Endothelial cell of umbilical vein (primary cell): ENCODE results near the gene HPGD. TPM values are rescaled to one million over a fixed set of nuclear protein-coding genes. Genes with fewer than 3 reads are reported as not detected.

Experiments
- BruUV-seq: library from RNA; stranded (reverse); fragments of 400-500 nt; replicated peaks from 2 replicates; lab custom pipeline; 2021; lab: Mats Ljungman, UMichigan
- CTCF ChIA-PET: fragments of 300-600, 350-600 bp; sonication (Branson Sonifier 250); formaldehyde crosslinking; loops from one replicate; lab custom pipeline; 2021; ENCODE audit warnings: antibody characterized with exemption, inconsistent platforms; lab: Charles Lee
- POLR2A ChIA-PET: fragments of 300-600, 350-600 bp; sonication (Branson Sonifier 250); formaldehyde crosslinking; loops from one replicate; lab custom pipeline; 2021; ENCODE audit warnings: antibody characterized with exemption, inconsistent platforms; lab: Charles Lee
- DNase-seq: peaks from one replicate; pipeline ENCODE4 v3.0.0-alpha.2; 2011; ENCODE audit warnings: low read depth, low spot score
- FAIRE-seq: peaks from 2 replicates; lab custom pipeline; 2011; peaks lifted over from hg19 to GRCh38; lab: Jason Lieb, UNC
- H2AFZ ChIP-seq: 2 replicates; pipeline ENCODE4 v1.6.0; 2012; ENCODE audit warnings: low read depth, low read length, control low read depth, inconsistent platforms
- H3K27ac ChIP-seq: 2 replicates; pipeline ENCODE4 v1.5.1; 2011; ENCODE audit warnings: low read depth, mild to moderate bottlenecking, control low read depth, low read length, moderate library complexity; ENCODE audit not compliant: insufficient read depth
- H3K27me3 ChIP-seq, 2 experiments: 2 replicates each; pipeline versions ENCODE4 v1.6.0 to v1.6.1; 2011; ENCODE audit warnings: low read length in 2 of 2, mixed read lengths in 1 of 2; ENCODE audit not compliant: control insufficient read depth in 2 of 2, insufficient read depth in 2 of 2
- H3K36me3 ChIP-seq, 2 experiments: 2 replicates in 1 of 2; 3 replicates in 1 of 2; pipeline ENCODE4 v1.5.1; 2011; ENCODE audit warnings: low read length in 2 of 2, mild to moderate bottlenecking in 1 of 2, moderate library complexity in 1 of 2; ENCODE audit not compliant: control insufficient read depth in 2 of 2, insufficient read depth in 2 of 2; ENCODE audit errors: extremely low read depth in 1 of 2
- H3K4me1 ChIP-seq: 3 replicates; pipeline ENCODE4 v1.5.1; 2011; ENCODE audit warnings: mild to moderate bottlenecking, low read length; ENCODE audit not compliant: control insufficient read depth, insufficient read depth; ENCODE audit errors: extremely low read depth
- H3K4me2 ChIP-seq: 2 replicates; pipeline ENCODE4 v1.6.1; 2011; ENCODE audit warnings: low read length, control low read depth, mixed read lengths; ENCODE audit not compliant: insufficient read depth
- H3K4me3 ChIP-seq, 3 experiments: fragments of 200-600 bp in 1 of 3; sonication (generic), shearing (Covaris generic) in 1 of 3; replicated peaks in 1 of 3; 2 replicates each; pipeline ENCODE4 v1.5.1; 2011 to 2016; ENCODE audit warnings: control low read depth in 3 of 3, low read length in 3 of 3, mild to moderate bottlenecking in 2 of 3, inconsistent platforms in 1 of 3, low read depth in 1 of 3, moderate library complexity in 1 of 3; ENCODE audit not compliant: insufficient read depth in 1 of 3
- H3K79me2 ChIP-seq: 2 replicates; pipeline ENCODE4 v1.6.0; 2012; ENCODE audit warnings: low read length, inconsistent platforms; ENCODE audit not compliant: control insufficient read depth, insufficient read depth
- H3K9ac ChIP-seq: replicated peaks from 2 replicates; pipeline ENCODE3; 2011; ENCODE audit warnings: low read length, control low read depth; ENCODE audit not compliant: insufficient read depth; ENCODE audit errors: extremely low read depth
- H3K9me1 ChIP-seq: replicated peaks from 3 replicates; pipeline ENCODE4 v1.6.0; 2011; ENCODE audit warnings: mild to moderate bottlenecking, low read length; ENCODE audit not compliant: control insufficient read depth, insufficient read depth; ENCODE audit errors: extremely low read depth
- H3K9me3 ChIP-seq: replicated peaks from 2 replicates; pipeline ENCODE4 v1.5.1; 2012; ENCODE audit warnings: low read length, inconsistent platforms; ENCODE audit not compliant: control insufficient read depth, insufficient read depth
- H4K20me1 ChIP-seq: replicated peaks from 2 replicates; pipeline ENCODE3; 2011; ENCODE audit warnings: mild to moderate bottlenecking, low read length; ENCODE audit not compliant: control insufficient read depth, insufficient read depth; ENCODE audit errors: extremely low read depth
- EZH2 ChIP-seq: IDR thresholded peaks from 2 replicates; pipeline ENCODE4 v1.6.1; 2012; ENCODE audit warnings: borderline replicate concordance, low read depth, mild to moderate bottlenecking, moderate library complexity, low read length, inconsistent platforms; ENCODE audit not compliant: severe bottlenecking
- FOS ChIP-seq: IDR thresholded peaks from 2 replicates; pipeline ENCODE4 v1.6.1; 2011; ENCODE audit warnings: mild to moderate bottlenecking, low read length, moderate library complexity, borderline replicate concordance; ENCODE audit not compliant: insufficient read depth
- GATA2 ChIP-seq: IDR thresholded peaks from 2 replicates; pipeline ENCODE4 v1.7.0; 2011; ENCODE audit warnings: low read depth, mild to moderate bottlenecking, moderate library complexity, mixed read lengths, low read length; ENCODE audit not compliant: insufficient read length, insufficient read depth
- JUN ChIP-seq: IDR thresholded peaks from 2 replicates; pipeline ENCODE4 v1.6.1; 2011; ENCODE audit warnings: borderline replicate concordance, low read depth; ENCODE audit not compliant: insufficient read length, insufficient read depth
- MYC ChIP-seq: IDR thresholded peaks from one replicate; pipeline ENCODE4 v1.6.1; 2011; ENCODE audit warnings: mild to moderate bottlenecking, low read depth, low read length
- POLR2A ChIP-seq: IDR thresholded peaks from 2 replicates; pipeline ENCODE4 v1.6.1; 2012; ENCODE audit warnings: low read depth, mild to moderate bottlenecking, control low read depth, low read length
- POLR2AphosphoS5 ChIP-seq: IDR thresholded peaks from 2 replicates; pipeline ENCODE4 v1.6.1; 2012; ENCODE audit warnings: low read depth, mild to moderate bottlenecking, control low read depth, low read length, moderate library complexity; ENCODE audit not compliant: insufficient read depth
- dilution Hi-C: fragments of 300-500 bp; cut with MboI; formaldehyde crosslinking; loops from one replicate; pipeline ENCODE4 v1.15.0; 2019; ENCODE audit warnings: low sequenced_read_pairs; ENCODE audit not compliant: extremely low pct_ligation_motif_present
- intact Hi-C: fragments of 100-400 bp; cut with micrococcal nuclease; formaldehyde crosslinking; loops from one replicate; pipeline ENCODE4 v1.10.0; 2022
- polyA plus RNA-seq, 4 experiments: library from polyadenylated mRNA; depleted of rRNA in 3 of 4; stranded (reverse) in 3 of 4; unstranded in 1 of 4; fragments of >200 nt; gene quantifications; 2 replicates each; pipeline versions ENCODE4 v1.2.1 to v1.2.3, GENCODE V29; 2011 to 2012; ENCODE audit warnings: missing spikeins in 1 of 4
- total RNA-seq: library from RNA; stranded (reverse); gene quantifications from 2 replicates; pipeline ENCODE4 v1.2.3, GENCODE V29; 2021
- TF ChIP-seq, protein P1 (sequence below), 2 donors: IDR thresholded peaks; 1 replicate in 1 of 2; 2 replicates in 1 of 2; pipeline ENCODE4 v1.5.1; 2011; ENCODE audit warnings: low read length in 2 of 2, mild to moderate bottlenecking in 2 of 2, moderate library complexity in 2 of 2, control low read depth in 1 of 2, inconsistent platforms in 1 of 2, low read depth in 1 of 2; ENCODE audit not compliant: insufficient read depth in 1 of 2; ENCODE audit errors: extremely low read depth in 1 of 2
- TF ChIP-seq, protein P2 (sequence below): IDR thresholded peaks from 2 replicates; pipeline ENCODE4 v1.6.1; 2011; ENCODE audit not compliant: insufficient read depth, insufficient read length

HPGD gene
- total and polyA plus RNA-seq, 2 donors (not counting 3 experiments of a cell fraction or from before 2014, with no cell fraction given): not detected

DNA sequence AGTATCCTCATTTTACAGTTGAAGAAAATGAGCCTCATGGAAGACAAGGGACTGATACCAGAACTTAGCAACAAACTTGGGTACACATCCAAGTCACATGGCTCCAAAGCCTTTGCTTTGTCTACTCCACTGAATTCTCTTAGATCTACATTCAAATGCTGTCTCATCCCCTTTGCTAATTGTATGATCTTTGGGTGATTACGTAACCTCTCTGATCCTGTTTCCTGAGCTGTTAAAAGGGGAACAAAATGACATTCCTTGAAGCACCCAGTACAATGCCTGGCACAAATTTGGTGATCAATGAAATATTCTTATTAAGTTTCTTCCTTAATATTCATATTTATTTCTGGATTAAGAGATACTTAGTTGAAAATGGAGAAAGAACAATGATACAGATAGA, 5.9 kb upstream of the HPGD start:
- BruUV-seq: no TSS peak
- no peaks in the 10 kb centered on the region for H3K36me3 ChIP-seq
- ChIA-PET CTCF (no interaction called here), POLR2A (no interaction called here)
- no peaks in the 10 kb centered on the region for H4K20me1 ChIP-seq
- H3K9ac ChIP-seq: no peak overlapping the region
- H3K79me2 ChIP-seq: no peaks in the 10 kb centered on the region
- no peaks in the 10 kb centered on the region for H3K4me1 ChIP-seq
- intact Hi-C loops: no loop called here
- dilution Hi-C loops: no loop called here
- no peak overlapping the region for H3K4me3 ChIP-seq
- no peak for DNase-seq
- FAIRE-seq: no peak
- peaks cover 0 to under 1% of the 10 kb centered on the region in 2 experiments for H3K27me3 ChIP-seq
- no peak overlapping the region for H3K27ac ChIP-seq
- H3K4me2 ChIP-seq: no peak overlapping the region
- peaks cover 2% of the 10 kb centered on the region for H3K9me3 ChIP-seq
- H2AFZ ChIP-seq: no peak overlapping the region
- H3K9me1 ChIP-seq: no peaks in the 10 kb centered on the region
- TF ChIP-seq GATA2 (no peak), POLR2A (no peak), POLR2AphosphoS5 (no peak), FOS (no peak), MYC (no peak), JUN (no peak), EZH2 (no peak)
- TF ChIP-seq, protein P1, sequence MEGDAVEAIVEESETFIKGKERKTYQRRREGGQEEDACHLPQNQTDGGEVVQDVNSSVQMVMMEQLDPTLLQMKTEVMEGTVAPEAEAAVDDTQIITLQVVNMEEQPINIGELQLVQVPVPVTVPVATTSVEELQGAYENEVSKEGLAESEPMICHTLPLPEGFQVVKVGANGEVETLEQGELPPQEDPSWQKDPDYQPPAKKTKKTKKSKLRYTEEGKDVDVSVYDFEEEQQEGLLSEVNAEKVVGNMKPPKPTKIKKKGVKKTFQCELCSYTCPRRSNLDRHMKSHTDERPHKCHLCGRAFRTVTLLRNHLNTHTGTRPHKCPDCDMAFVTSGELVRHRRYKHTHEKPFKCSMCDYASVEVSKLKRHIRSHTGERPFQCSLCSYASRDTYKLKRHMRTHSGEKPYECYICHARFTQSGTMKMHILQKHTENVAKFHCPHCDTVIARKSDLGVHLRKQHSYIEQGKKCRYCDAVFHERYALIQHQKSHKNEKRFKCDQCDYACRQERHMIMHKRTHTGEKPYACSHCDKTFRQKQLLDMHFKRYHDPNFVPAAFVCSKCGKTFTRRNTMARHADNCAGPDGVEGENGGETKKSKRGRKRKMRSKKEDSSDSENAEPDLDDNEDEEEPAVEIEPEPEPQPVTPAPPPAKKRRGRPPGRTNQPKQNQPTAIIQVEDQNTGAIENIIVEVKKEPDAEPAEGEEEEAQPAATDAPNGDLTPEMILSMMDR (IDR thresholded peaks at IDR 0.05; ENCODE audit: extremely low read depth in 1 of 2, insufficient read depth in 1 of 2, low read depth in 1 of 2, low read length in 2 of 2): no peak
- TF ChIP-seq, protein P2, sequence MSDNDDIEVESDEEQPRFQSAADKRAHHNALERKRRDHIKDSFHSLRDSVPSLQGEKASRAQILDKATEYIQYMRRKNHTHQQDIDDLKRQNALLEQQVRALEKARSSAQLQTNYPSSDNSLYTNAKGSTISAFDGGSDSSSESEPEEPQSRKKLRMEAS: no peak
